PC-9 (cell line): ENCODE data around the gene PLET1.
A peak's percentile ranks its signal among the peaks of the same experiment; 100 is the strongest.

Experiments
- EZH2 ChIP-seq: fragments of 200-600 bp; sonication (generic); IDR thresholded peaks from 2 replicates; pipeline ENCODE4 v1.8.0; 2017; ENCODE audit warnings: antibody characterized with exemption, low read depth
- TF ChIP-seq, protein P1 (sequence below): fragments of 200-600 bp; sonication (generic); conservative IDR thresholded peaks from 2 replicates; pipeline ENCODE4 v1.6.1; 2017; ENCODE audit warnings: mixed run types, antibody characterized with exemption, mild to moderate bottlenecking, moderate library complexity

GRCh38 chr11:112280268-112281126 lies 19.8 kb upstream of the PLET1 start:
- TF ChIP-seq, protein P1, sequence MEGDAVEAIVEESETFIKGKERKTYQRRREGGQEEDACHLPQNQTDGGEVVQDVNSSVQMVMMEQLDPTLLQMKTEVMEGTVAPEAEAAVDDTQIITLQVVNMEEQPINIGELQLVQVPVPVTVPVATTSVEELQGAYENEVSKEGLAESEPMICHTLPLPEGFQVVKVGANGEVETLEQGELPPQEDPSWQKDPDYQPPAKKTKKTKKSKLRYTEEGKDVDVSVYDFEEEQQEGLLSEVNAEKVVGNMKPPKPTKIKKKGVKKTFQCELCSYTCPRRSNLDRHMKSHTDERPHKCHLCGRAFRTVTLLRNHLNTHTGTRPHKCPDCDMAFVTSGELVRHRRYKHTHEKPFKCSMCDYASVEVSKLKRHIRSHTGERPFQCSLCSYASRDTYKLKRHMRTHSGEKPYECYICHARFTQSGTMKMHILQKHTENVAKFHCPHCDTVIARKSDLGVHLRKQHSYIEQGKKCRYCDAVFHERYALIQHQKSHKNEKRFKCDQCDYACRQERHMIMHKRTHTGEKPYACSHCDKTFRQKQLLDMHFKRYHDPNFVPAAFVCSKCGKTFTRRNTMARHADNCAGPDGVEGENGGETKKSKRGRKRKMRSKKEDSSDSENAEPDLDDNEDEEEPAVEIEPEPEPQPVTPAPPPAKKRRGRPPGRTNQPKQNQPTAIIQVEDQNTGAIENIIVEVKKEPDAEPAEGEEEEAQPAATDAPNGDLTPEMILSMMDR: peak; percentile 81
- no peak for TF ChIP-seq EZH2
